ENCODE measurements around the gene PCDHB15. TPM values are rescaled to one million over a fixed set of nuclear protein-coding genes. Genes with fewer than 3 reads are reported as not detected.

PCDHB15 gene
- total RNA-seq, 1 experiment from 2014 or later: not detected

GRCh38 chr5:141260458-141261237 is 15.5 kb downstream of the PCDHB15 start:
- no peaks in the 10 kb centered on the region for H3K79me2 ChIP-seq (ENCODE audit: low read length)
- no peaks in the 10 kb centered on the region for H3K27me3 ChIP-seq (ENCODE audit: low read length)
- peak; percentile 48 for DNase-seq
- no peak overlapping the region for H3K4me2 ChIP-seq (ENCODE audit: low read depth, low read length, poor library complexity, severe bottlenecking)
- H2AFZ ChIP-seq (ENCODE audit: low read length): no peak overlapping the region
- H3K9me3 ChIP-seq (ENCODE audit: low read length): peaks cover 61% of the 10 kb centered on the region
- no peaks in the 10 kb centered on the region for H4K20me1 ChIP-seq (ENCODE audit: insufficient read depth, low read depth, low read length)
- 0 out of 2 replicates have a peak overlapping the region, but pooled peaks have one; percentile 9 for H3K4me3 ChIP-seq (ENCODE audit: low read length)
- no peak overlapping the region for H3K27ac ChIP-seq (ENCODE audit: low read length)
- H3K9ac ChIP-seq (ENCODE audit: low read length): no peak overlapping the region
- no peaks in the 10 kb centered on the region for H3K36me3 ChIP-seq (ENCODE audit: insufficient read depth, low read length)
- H3K9me2 ChIP-seq (replicated peaks; ENCODE audit: insufficient read depth, low read length): no peaks in the 10 kb centered on the region
- H3K4me1 ChIP-seq (ENCODE audit: low read length): no peaks in the 10 kb centered on the region

- Histone ChIP-seq H3K9me2 (replicated peaks; ENCODE audit: insufficient read depth, low read length) (no peaks in the 10 kb centered on the region), H3K36me3 (ENCODE audit: insufficient read depth, low read length) (0 out of 2 replicates have a peak, but pooled peaks cover under 1% of the 10 kb centered on the region), H3K9ac (ENCODE audit: low read length) (no peak overlapping the region), H3K27ac (ENCODE audit: low read length) (no peak overlapping the region), H3K4me2 (ENCODE audit: low read depth, low read length, poor library complexity, severe bottlenecking) (no peak overlapping the region), H2AFZ (ENCODE audit: low read length) (no peak overlapping the region), H3K27me3 (ENCODE audit: low read length) (no peaks in the 10 kb centered on the region), H3K4me3 (ENCODE audit: low read length) (no peak overlapping the region), H3K79me2 (ENCODE audit: low read length) (no peaks in the 10 kb centered on the region), H3K4me1 (ENCODE audit: low read length) (no peaks in the 10 kb centered on the region), H4K20me1 (ENCODE audit: insufficient read depth, low read depth, low read length) (no peaks in the 10 kb centered on the region), H3K9me3 (ENCODE audit: low read length) (peaks cover 62% of the 10 kb centered on the region)
- no peak for DNase-seq
Observed at GRCh38 chr5:141261238-141261546, 16.0 kb downstream of the PCDHB15 start.

- Histone ChIP-seq H3K9me3 (ENCODE audit: low read length) (peaks cover 58% of the 10 kb centered on the region), H3K4me3 (ENCODE audit: low read length) (no peak overlapping the region)
Observed at GRCh38 chr5:141269195-141269594, 24.0 kb downstream of the PCDHB15 start.

GRCh38 chr5:141272906-141273305 is 27.7 kb downstream of the PCDHB15 start:
- H3K79me2 ChIP-seq (ENCODE audit: low read length): no peaks in the 10 kb centered on the region
- no peak overlapping the region for H3K9ac ChIP-seq (ENCODE audit: low read length)
- H3K36me3 ChIP-seq (ENCODE audit: insufficient read depth, low read length): no peaks in the 10 kb centered on the region
- no peak overlapping the region for H3K27ac ChIP-seq (ENCODE audit: low read length)
- H3K4me2 ChIP-seq (ENCODE audit: low read depth, low read length, poor library complexity, severe bottlenecking): no peak overlapping the region
- no peaks in the 10 kb centered on the region for H4K20me1 ChIP-seq (ENCODE audit: insufficient read depth, low read depth, low read length)
- H3K9me2 ChIP-seq (replicated peaks; ENCODE audit: insufficient read depth, low read length): no peaks in the 10 kb centered on the region
- H2AFZ ChIP-seq (ENCODE audit: low read length): no peak overlapping the region
- H3K9me3 ChIP-seq (ENCODE audit: low read length): peaks cover 37% of the 10 kb centered on the region
- no peaks in the 10 kb centered on the region for H3K4me1 ChIP-seq (ENCODE audit: low read length)
- no peaks in the 10 kb centered on the region for H3K27me3 ChIP-seq (ENCODE audit: low read length)
- DNase-seq: peak; percentile 51
- H3K4me3 ChIP-seq (ENCODE audit: low read length): no peak overlapping the region

More at GRCh38 chr5:141269195-141269594, 24.0 kb downstream of the PCDHB15 start:
- Histone ChIP-seq H3K4me1 (ENCODE audit: low read length) (no peaks in the 10 kb centered on the region), H3K27me3 (ENCODE audit: low read length) (no peaks in the 10 kb centered on the region), H2AFZ (ENCODE audit: low read length) (no peak overlapping the region), H4K20me1 (ENCODE audit: insufficient read depth, low read depth, low read length) (no peaks in the 10 kb centered on the region), H3K79me2 (ENCODE audit: low read length) (no peaks in the 10 kb centered on the region), H3K9ac (ENCODE audit: low read length) (no peak overlapping the region), H3K4me2 (ENCODE audit: low read depth, low read length, poor library complexity, severe bottlenecking) (no peak overlapping the region), H3K27ac (ENCODE audit: low read length) (no peak overlapping the region), H3K36me3 (ENCODE audit: insufficient read depth, low read length) (0 out of 2 replicates have a peak, but pooled peaks cover 3% of the 10 kb centered on the region), H3K9me2 (replicated peaks; ENCODE audit: insufficient read depth, low read length) (no peaks in the 10 kb centered on the region)
- no peak for DNase-seq

- Histone ChIP-seq H4K20me1 (ENCODE audit: insufficient read depth, low read depth, low read length) (no peaks in the 10 kb centered on the region), H3K4me2 (ENCODE audit: low read depth, low read length, poor library complexity, severe bottlenecking) (no peak overlapping the region), H3K9ac (ENCODE audit: low read length) (no peak overlapping the region), H3K9me3 (ENCODE audit: low read length) (peaks cover 24% of the 10 kb centered on the region), H3K4me1 (ENCODE audit: low read length) (no peaks in the 10 kb centered on the region), H3K4me3 (ENCODE audit: low read length) (no peak overlapping the region), H3K79me2 (ENCODE audit: low read length) (peaks cover 57% of the 10 kb centered on the region), H3K27me3 (ENCODE audit: low read length) (no peaks in the 10 kb centered on the region), H3K36me3 (ENCODE audit: insufficient read depth, low read length) (no peaks in the 10 kb centered on the region), H3K9me2 (replicated peaks; ENCODE audit: insufficient read depth, low read length) (no peaks in the 10 kb centered on the region), H3K27ac (ENCODE audit: low read length) (no peak overlapping the region), H2AFZ (ENCODE audit: low read length) (no peak overlapping the region)
- no peak for DNase-seq
Observed at GRCh38 chr5:141298376-141298775, 53.2 kb downstream of the PCDHB15 start.

Other genes starting within 250 kb of the PCDHB15 start
- not detected in 2 replicates for gene PCDHB1, start 194.0 kb upstream of the PCDHB15 start, total RNA-seq (2014; rRNA removed; shearing (Covaris generic); ENCODE audit: low replicate concordance)
- gene PCDHB2, start 150.8 kb upstream of the PCDHB15 start, total RNA-seq (2014; rRNA removed; shearing (Covaris generic); ENCODE audit: low replicate concordance): not detected in 2 replicates
- gene PCDHB3, start 144.9 kb upstream of the PCDHB15 start, total RNA-seq (2014; rRNA removed; shearing (Covaris generic); ENCODE audit: low replicate concordance): not detected in 2 replicates
- not detected in 2 replicates for gene PCDHB4, start 123.6 kb upstream of the PCDHB15 start, total RNA-seq (2014; rRNA removed; shearing (Covaris generic); ENCODE audit: low replicate concordance)
- not detected in 2 replicates for gene PCDHB5, start 110.2 kb upstream of the PCDHB15 start, total RNA-seq (2014; rRNA removed; shearing (Covaris generic); ENCODE audit: low replicate concordance)
- not detected in 2 replicates for gene PCDHB6, start 95.3 kb upstream of the PCDHB15 start, total RNA-seq (2014; rRNA removed; shearing (Covaris generic); ENCODE audit: low replicate concordance)
- not detected in 2 replicates for gene PCDHB7, start 72.8 kb upstream of the PCDHB15 start, total RNA-seq (2014; rRNA removed; shearing (Covaris generic); ENCODE audit: low replicate concordance)
- gene PCDHB8, start 67.6 kb upstream of the PCDHB15 start, total RNA-seq (2014; rRNA removed; shearing (Covaris generic); ENCODE audit: low replicate concordance): not detected in 2 replicates
- gene PCDHB16, start 63.0 kb upstream of the PCDHB15 start, total RNA-seq (2014; rRNA removed; shearing (Covaris generic); ENCODE audit: low replicate concordance): 0.04 and 0.54 TPM in 2 replicates
- gene PCDHB9, start 58.2 kb upstream of the PCDHB15 start, total RNA-seq (2014; rRNA removed; shearing (Covaris generic); ENCODE audit: low replicate concordance): 0.11 and 0.29 TPM in 2 replicates
- gene PCDHB10, start 53.0 kb upstream of the PCDHB15 start, total RNA-seq (2014; rRNA removed; shearing (Covaris generic); ENCODE audit: low replicate concordance): 0.11 TPM in 1 of 2 replicates, not detected in the other
- not detected in 2 replicates for gene PCDHB11, start 45.8 kb upstream of the PCDHB15 start, total RNA-seq (2014; rRNA removed; shearing (Covaris generic); ENCODE audit: low replicate concordance)
- not detected in 2 replicates for gene PCDHB12, start 36.7 kb upstream of the PCDHB15 start, total RNA-seq (2014; rRNA removed; shearing (Covaris generic); ENCODE audit: low replicate concordance)
- gene PCDHB13, start 31.5 kb upstream of the PCDHB15 start, total RNA-seq (2014; rRNA removed; shearing (Covaris generic); ENCODE audit: low replicate concordance): 0.19 and 0.69 TPM in 2 replicates
- gene PCDHB14, start 22.1 kb upstream of the PCDHB15 start, total RNA-seq (2014; rRNA removed; shearing (Covaris generic); ENCODE audit: low replicate concordance): 0.48 and 0.90 TPM in 2 replicates
- gene SLC25A2, start 58.7 kb downstream of the PCDHB15 start, total RNA-seq (2014; rRNA removed; shearing (Covaris generic); ENCODE audit: low replicate concordance): 0.65 and 0.82 TPM in 2 replicates
- gene TAF7, start 75.4 kb downstream of the PCDHB15 start, total RNA-seq (2014; rRNA removed; shearing (Covaris generic); ENCODE audit: low replicate concordance): 70.0 and 85.9 TPM in 2 replicates
- 0.48 and 1.2 TPM in 2 replicates for gene PCDHGA1, start 85.1 kb downstream of the PCDHB15 start, total RNA-seq (2014; rRNA removed; shearing (Covaris generic); ENCODE audit: low replicate concordance)
- 0.04 TPM in 1 of 2 replicates, not detected in the other for gene PCDHGA2, start 93.4 kb downstream of the PCDHB15 start, total RNA-seq (2014; rRNA removed; shearing (Covaris generic); ENCODE audit: low replicate concordance)
- gene PCDHGA3, start 98.4 kb downstream of the PCDHB15 start, total RNA-seq (2014; rRNA removed; shearing (Covaris generic); ENCODE audit: low replicate concordance): not detected in 2 replicates
- 14.0 and 15.3 TPM in 2 replicates for gene PCDHGB1, start 104.7 kb downstream of the PCDHB15 start, total RNA-seq (2014; rRNA removed; shearing (Covaris generic); ENCODE audit: low replicate concordance)
- gene PCDHGA4, start 109.6 kb downstream of the PCDHB15 start, total RNA-seq (2014; rRNA removed; shearing (Covaris generic); ENCODE audit: low replicate concordance): 11.1 and 13.5 TPM in 2 replicates
- gene PCDHGB2, start 114.6 kb downstream of the PCDHB15 start, total RNA-seq (2014; rRNA removed; shearing (Covaris generic); ENCODE audit: low replicate concordance): 9.8 and 11.5 TPM in 2 replicates
- gene PCDHGA5, start 118.8 kb downstream of the PCDHB15 start, total RNA-seq (2014; rRNA removed; shearing (Covaris generic); ENCODE audit: low replicate concordance): 8.8 and 9.7 TPM in 2 replicates
- gene PCDHGB3, start 124.8 kb downstream of the PCDHB15 start, total RNA-seq (2014; rRNA removed; shearing (Covaris generic); ENCODE audit: low replicate concordance): 19.5 and 22.7 TPM in 2 replicates
- gene PCDHGA6, start 128.5 kb downstream of the PCDHB15 start, total RNA-seq (2014; rRNA removed; shearing (Covaris generic); ENCODE audit: low replicate concordance): 10.9 and 14.5 TPM in 2 replicates
- 8.4 and 11.5 TPM in 2 replicates for gene PCDHGA7, start 137.3 kb downstream of the PCDHB15 start, total RNA-seq (2014; rRNA removed; shearing (Covaris generic); ENCODE audit: low replicate concordance)
- gene PCDHGB4, start 142.3 kb downstream of the PCDHB15 start, total RNA-seq (2014; rRNA removed; shearing (Covaris generic); ENCODE audit: low replicate concordance): 6.3 and 10.0 TPM in 2 replicates
- 8.8 and 9.6 TPM in 2 replicates for gene PCDHGA8, start 147.2 kb downstream of the PCDHB15 start, total RNA-seq (2014; rRNA removed; shearing (Covaris generic); ENCODE audit: low replicate concordance)
- gene PCDHGB5, start 152.6 kb downstream of the PCDHB15 start, total RNA-seq (2014; rRNA removed; shearing (Covaris generic); ENCODE audit: low replicate concordance): 17.0 and 26.4 TPM in 2 replicates
- 13.0 and 15.7 TPM in 2 replicates for gene PCDHGA9, start 157.4 kb downstream of the PCDHB15 start, total RNA-seq (2014; rRNA removed; shearing (Covaris generic); ENCODE audit: low replicate concordance)
- gene PCDHGB6, start 162.6 kb downstream of the PCDHB15 start, total RNA-seq (2014; rRNA removed; shearing (Covaris generic); ENCODE audit: low replicate concordance): 5.5 and 8.8 TPM in 2 replicates
- 8.5 and 11.2 TPM in 2 replicates for gene PCDHGA10, start 167.6 kb downstream of the PCDHB15 start, total RNA-seq (2014; rRNA removed; shearing (Covaris generic); ENCODE audit: low replicate concordance)
- 6.3 and 10.4 TPM in 2 replicates for gene PCDHGB7, start 172.3 kb downstream of the PCDHB15 start, total RNA-seq (2014; rRNA removed; shearing (Covaris generic); ENCODE audit: low replicate concordance)
- gene PCDHGA11, start 175.7 kb downstream of the PCDHB15 start, total RNA-seq (2014; rRNA removed; shearing (Covaris generic); ENCODE audit: low replicate concordance): 9.3 and 10.4 TPM in 2 replicates
- 6.6 and 7.8 TPM in 2 replicates for gene PCDHGA12, start 185.1 kb downstream of the PCDHB15 start, total RNA-seq (2014; rRNA removed; shearing (Covaris generic); ENCODE audit: low replicate concordance)
- gene PCDHGC3, start 230.6 kb downstream of the PCDHB15 start, total RNA-seq (2014; rRNA removed; shearing (Covaris generic); ENCODE audit: low replicate concordance): 61.3 and 75.2 TPM in 2 replicates
- gene PCDHGC4, start 239.6 kb downstream of the PCDHB15 start, total RNA-seq (2014; rRNA removed; shearing (Covaris generic); ENCODE audit: low replicate concordance): 7.0 and 11.8 TPM in 2 replicates
- gene PCDHGC5, start 243.7 kb downstream of the PCDHB15 start, total RNA-seq (2014; rRNA removed; shearing (Covaris generic); ENCODE audit: low replicate concordance): 5.1 and 5.8 TPM in 2 replicates